NOMO-1 treated with dmso at 0.1 percent for 144 hours (cell line): Measurements from ENCODE around the gene DNAJC13.
A peak's percentile ranks its signal among the peaks of the same experiment; 100 is the strongest.
"Not testable (repeated sequence)": the region's sequence is repeated elsewhere in the genome, so short reads cannot be mapped to it uniquely, and the experiment has no call there.

ENCODE experiments used
- DNase-seq: peaks from one replicate; lab custom pipeline; 2025; ENCODE audit not compliant: unreplicated experiment; lab: John Stamatoyannopoulos, UW

The DNAJC13 gene

GRCh38 chr3:132416807-132417694 lies at the start of gene DNAJC13:
Gene DNAJC13, plus strand, starts transcription at chr3:132417502. Its CDS starts 17,049 bp downstream, at chr3:132434551.
- DNase-seq = peak; percentile 99

- no peak for DNase-seq
These were observed 48.8 kb upstream of the DNAJC13 start for GRCh38 chr3:132368515-132368914.

GRCh38 chr3:132368962-132369361 lies 48.3 kb upstream of the DNAJC13 start:
- no peak for DNase-seq

- not testable (repeated sequence) for DNase-seq
These were observed 40.4 kb upstream of the DNAJC13 start for GRCh38 chr3:132376945-132377354.

- DNase-seq = no peak
These were observed 39.1 kb upstream of the DNAJC13 start for GRCh38 chr3:132378048-132378762.

GRCh38 chr3:132378846-132379245 lies 38.5 kb upstream of the DNAJC13 start:
- no peak for DNase-seq

- DNase-seq = no peak
These were observed 36.4 kb upstream of the DNAJC13 start for GRCh38 chr3:132380920-132381319.

GRCh38 chr3:132381348-132381944 lies 35.9 kb upstream of the DNAJC13 start:
- DNase-seq = no peak

- no peak for DNase-seq
These were observed 35.0 kb upstream of the DNAJC13 start for GRCh38 chr3:132382267-132382666.

- no peak for DNase-seq
These were observed 34.6 kb upstream of the DNAJC13 start for GRCh38 chr3:132382688-132383194.

GRCh38 chr3:132386259-132386658 lies 31.0 kb upstream of the DNAJC13 start:
- DNase-seq = no peak

- not testable (repeated sequence) for DNase-seq
These were observed 24.6 kb upstream of the DNAJC13 start for GRCh38 chr3:132392675-132393074.

GRCh38 chr3:132394320-132394719 lies 23.0 kb upstream of the DNAJC13 start:
- DNase-seq = no peak

GRCh38 chr3:132395126-132395525 lies 22.2 kb upstream of the DNAJC13 start:
- no peak for DNase-seq

GRCh38 chr3:132396255-132396654 lies 21.0 kb upstream of the DNAJC13 start:
- no peak for DNase-seq

GRCh38 chr3:132396776-132397175 lies 20.5 kb upstream of the DNAJC13 start:
- DNase-seq = not testable (repeated sequence)

- DNase-seq = peak; percentile 60
These were observed 18.0 kb upstream of the DNAJC13 start for GRCh38 chr3:132399054-132399929.

- DNase-seq = no peak
These were observed 16.0 kb upstream of the DNAJC13 start for GRCh38 chr3:132401255-132401654.

GRCh38 chr3:132404276-132404675 lies 13.0 kb upstream of the DNAJC13 start:
- no peak for DNase-seq

GRCh38 chr3:132405188-132405587 lies 12.1 kb upstream of the DNAJC13 start:
- DNase-seq = no peak
